WERI-Rb-1 (cell line): ENCODE measurements around the gene HS1BP3.

Experiments used
- DNase-seq: peaks from one replicate; pipeline ENCODE4 v3.0.0-alpha.2; 2020
- H3K27ac ChIP-seq: fragments of 250-450 bp; sonication (Bioruptor Pico); 2 replicates; pipeline ENCODE4 v1.5.1; 2020; ENCODE audit warnings: mild to moderate bottlenecking, moderate library complexity
- H3K27me3 ChIP-seq: fragments of 250-450 bp; sonication (Bioruptor Pico); 2 replicates; pipeline ENCODE4 v1.5.1; 2021; ENCODE audit warnings: mild to moderate bottlenecking, low read depth, moderate library complexity; ENCODE audit not compliant: insufficient read depth, severe bottlenecking
- H3K36me3 ChIP-seq: fragments of 250-450 bp; sonication (Bioruptor Pico); 2 replicates; pipeline ENCODE4 v1.5.1; 2020; ENCODE audit warnings: mild to moderate bottlenecking, moderate library complexity
- H3K4me3 ChIP-seq: 2 replicates; pipeline ENCODE4 v1.5.1; 2011; ENCODE audit warnings: low read depth, mild to moderate bottlenecking, control low read depth, low read length
- H3K9me3 ChIP-seq: fragments of 250-450 bp; sonication (Bioruptor Pico); 2 replicates; pipeline ENCODE4 v1.5.1; 2021; ENCODE audit warnings: mild to moderate bottlenecking, moderate library complexity; ENCODE audit not compliant: severe bottlenecking
- TF ChIP-seq, protein P1 (sequence below): IDR thresholded peaks from 2 replicates; pipeline ENCODE4 v1.5.1; 2011; ENCODE audit warnings: low read depth, mild to moderate bottlenecking, control low read depth, inconsistent platforms, low read length

HS1BP3 gene

DNA sequence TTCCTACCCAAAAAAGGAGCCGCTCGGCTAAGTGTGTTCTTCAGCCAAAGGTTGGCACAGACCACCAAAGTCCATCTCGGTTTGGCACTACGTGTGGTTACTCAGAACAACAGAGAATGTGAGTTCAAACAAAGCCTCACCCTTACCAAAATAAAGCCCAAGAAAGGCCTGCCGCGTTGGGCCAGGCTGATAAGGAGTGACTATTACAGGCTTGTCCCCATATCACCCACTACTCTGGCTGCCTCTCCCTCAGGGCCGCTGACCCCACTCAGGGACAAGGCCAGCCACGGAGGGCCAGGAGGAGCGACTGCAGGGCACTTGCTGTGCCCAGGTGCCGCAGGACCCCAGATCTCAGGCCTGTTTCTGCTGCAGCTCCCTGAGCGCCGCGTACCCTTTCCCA, 13.8 kb downstream of the HS1BP3 start:
- TF ChIP-seq, protein P1, sequence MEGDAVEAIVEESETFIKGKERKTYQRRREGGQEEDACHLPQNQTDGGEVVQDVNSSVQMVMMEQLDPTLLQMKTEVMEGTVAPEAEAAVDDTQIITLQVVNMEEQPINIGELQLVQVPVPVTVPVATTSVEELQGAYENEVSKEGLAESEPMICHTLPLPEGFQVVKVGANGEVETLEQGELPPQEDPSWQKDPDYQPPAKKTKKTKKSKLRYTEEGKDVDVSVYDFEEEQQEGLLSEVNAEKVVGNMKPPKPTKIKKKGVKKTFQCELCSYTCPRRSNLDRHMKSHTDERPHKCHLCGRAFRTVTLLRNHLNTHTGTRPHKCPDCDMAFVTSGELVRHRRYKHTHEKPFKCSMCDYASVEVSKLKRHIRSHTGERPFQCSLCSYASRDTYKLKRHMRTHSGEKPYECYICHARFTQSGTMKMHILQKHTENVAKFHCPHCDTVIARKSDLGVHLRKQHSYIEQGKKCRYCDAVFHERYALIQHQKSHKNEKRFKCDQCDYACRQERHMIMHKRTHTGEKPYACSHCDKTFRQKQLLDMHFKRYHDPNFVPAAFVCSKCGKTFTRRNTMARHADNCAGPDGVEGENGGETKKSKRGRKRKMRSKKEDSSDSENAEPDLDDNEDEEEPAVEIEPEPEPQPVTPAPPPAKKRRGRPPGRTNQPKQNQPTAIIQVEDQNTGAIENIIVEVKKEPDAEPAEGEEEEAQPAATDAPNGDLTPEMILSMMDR, result no peak
- no peak overlapping the region for H3K27ac ChIP-seq
- no peaks in the 10 kb centered on the region for H3K36me3 ChIP-seq
- H3K27me3 ChIP-seq, result no peaks in the 10 kb centered on the region
- no peaks in the 10 kb centered on the region for H3K9me3 ChIP-seq
- DNase-seq, result no peak
- no peak overlapping the region for H3K4me3 ChIP-seq

DNA sequence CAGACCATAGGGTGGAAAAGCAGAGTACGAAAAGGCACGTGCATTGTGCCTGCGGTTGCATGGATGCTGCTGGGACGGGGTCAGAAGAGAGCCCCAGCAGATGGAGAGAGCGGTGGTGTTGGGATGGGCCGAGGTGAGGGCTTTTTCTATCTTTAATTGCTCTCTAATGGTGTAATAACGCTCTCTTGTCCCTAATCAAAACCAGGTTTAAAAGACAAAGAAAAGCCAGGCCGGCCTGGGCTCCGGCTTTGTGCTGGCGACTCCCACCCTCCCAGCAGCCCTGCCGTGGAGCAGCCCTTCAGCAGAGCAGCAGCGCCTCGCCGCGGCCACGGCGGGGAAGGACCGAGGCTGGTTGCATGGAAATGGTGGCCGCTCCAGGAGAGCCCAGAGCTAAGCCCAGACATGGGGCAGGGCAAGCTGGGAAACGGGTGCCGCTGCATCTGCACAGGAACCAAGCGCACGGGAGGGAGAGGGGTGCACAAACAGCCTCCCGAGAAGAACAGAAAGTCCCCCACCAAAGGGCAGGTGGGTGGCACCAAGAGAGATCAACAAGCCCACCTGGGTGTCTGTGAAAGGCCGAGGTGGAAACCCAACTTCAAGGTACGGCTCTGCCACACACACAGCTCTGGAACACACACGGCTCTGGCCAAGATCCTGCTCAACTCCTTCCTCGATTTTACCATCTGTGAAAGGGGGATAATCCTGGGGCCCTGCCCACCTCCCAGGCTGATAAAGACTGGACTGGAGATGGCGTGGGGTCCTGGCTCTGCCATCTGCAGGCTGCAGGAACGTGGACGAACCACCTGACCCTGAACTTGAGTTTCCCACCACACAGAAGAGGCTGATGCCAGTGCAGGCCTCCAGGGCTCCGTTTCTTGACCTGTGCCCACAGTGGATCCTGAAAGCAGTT, 15.0 kb downstream of the HS1BP3 start:
- peak; percentile 95 for DNase-seq
- TF ChIP-seq, protein P1, result peak; percentile 99
- Histone ChIP-seq H3K27me3 (no peaks in the 10 kb centered on the region), H3K36me3 (no peaks in the 10 kb centered on the region), H3K4me3 (no peak overlapping the region), H3K27ac (peak overlapping the region; percentile 64), H3K9me3 (no peaks in the 10 kb centered on the region)

DNA sequence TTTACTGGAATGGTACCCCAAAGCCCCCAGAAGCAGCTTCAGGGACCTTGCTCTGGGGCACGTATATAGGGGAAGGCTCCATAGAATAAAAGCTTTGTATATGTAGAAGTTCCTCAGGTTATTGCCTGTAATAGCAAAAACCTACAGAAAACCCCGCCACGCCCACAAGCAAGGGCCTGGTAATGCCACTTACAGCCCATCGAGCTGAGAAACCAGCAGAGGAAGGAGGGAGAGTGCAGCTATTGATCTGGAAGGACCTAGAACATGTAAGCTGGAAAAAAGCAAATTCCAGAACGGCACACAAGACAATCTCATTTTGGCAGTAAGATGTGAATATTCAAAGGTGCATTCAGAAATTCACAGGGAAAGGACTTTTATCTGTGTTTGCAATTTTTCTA, 15.8 kb downstream of the HS1BP3 start:
- Histone ChIP-seq H3K9me3 (no peaks in the 10 kb centered on the region), H3K36me3 (no peaks in the 10 kb centered on the region), H3K4me3 (no peak overlapping the region), H3K27ac (peak overlapping the region; percentile 64; the same call in 1 of the 2 replicates), H3K27me3 (no peaks in the 10 kb centered on the region)
- DNase-seq, result no peak
- TF ChIP-seq, protein P1, result no peak

DNA sequence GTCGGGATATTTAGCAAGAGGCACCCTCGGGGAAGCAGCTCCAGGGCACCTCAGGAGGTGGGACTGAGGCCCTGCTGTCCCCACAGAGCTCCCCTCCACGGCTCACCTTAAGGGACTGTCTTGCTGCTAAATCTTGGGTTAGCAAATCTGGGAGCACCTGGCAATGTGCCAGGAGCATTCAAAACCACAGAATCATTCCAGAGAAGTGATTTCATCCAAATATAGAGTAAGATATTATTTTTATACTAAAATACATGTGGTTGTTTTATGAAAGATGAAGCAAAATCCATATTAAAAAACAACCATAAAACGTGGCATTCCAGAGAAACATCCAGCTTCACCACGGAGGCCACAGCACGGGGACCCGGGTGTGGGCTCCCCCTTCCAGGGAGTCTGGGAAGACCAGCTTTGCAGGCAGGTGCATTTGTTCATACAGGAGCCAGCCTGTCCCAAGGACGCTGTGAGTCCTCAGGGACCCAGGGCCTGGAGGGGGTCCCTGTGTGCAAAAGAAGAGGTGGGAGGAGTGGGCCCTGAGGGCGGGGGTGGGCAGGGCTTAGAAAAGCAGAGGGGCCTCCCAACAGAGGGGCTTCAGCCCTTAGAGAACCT, 16.3 kb downstream of the HS1BP3 start:
- TF ChIP-seq, protein P1, result no peak
- Histone ChIP-seq H3K4me3 (no peak overlapping the region), H3K36me3 (no peaks in the 10 kb centered on the region), H3K27me3 (no peaks in the 10 kb centered on the region), H3K27ac (no peak overlapping the region), H3K9me3 (no peaks in the 10 kb centered on the region)
- no peak for DNase-seq

DNA sequence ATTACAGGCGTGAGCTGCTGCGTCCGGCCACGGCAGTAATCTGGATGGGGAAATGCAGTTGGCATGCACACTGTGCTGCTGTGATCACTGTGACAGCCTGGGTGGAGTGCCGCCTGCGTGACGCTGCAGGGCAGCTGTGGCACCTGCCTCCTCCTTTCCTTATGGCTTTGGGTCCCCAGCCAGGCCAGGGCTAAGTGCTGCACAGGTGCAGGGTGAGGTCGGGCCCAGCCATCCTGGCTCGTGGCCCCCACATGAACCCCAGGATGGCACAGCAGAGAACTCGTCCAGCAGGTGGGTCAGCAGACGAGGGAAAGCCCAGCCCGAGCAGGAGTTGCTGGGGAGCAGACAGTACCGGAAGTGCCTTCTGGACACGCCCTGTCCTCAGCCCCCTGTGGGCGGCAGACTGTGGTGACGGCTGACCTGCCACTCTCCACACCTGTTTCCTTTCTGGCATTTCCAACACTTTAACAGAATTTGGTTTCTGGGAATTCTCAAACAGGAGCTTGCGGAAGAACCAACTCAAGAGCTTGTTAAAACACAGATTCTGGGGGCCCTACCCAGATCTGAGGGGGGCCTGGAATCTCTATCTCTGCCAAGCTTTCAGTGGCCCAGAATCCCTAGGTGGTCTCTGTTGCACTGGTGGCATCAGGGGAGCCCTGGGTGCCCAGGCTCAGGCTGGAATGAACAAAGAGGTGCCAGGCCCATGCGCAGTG, 16.9 kb downstream of the HS1BP3 start:
- H3K27ac ChIP-seq, result no peak overlapping the region
- H3K27me3 ChIP-seq, result no peaks in the 10 kb centered on the region
- H3K9me3 ChIP-seq, result no peaks in the 10 kb centered on the region
- DNase-seq, result no peak
- no peak overlapping the region for H3K4me3 ChIP-seq
- TF ChIP-seq, protein P1, result 0 out of 2 replicates have a peak, but pooled peaks have one; percentile 7
- no peaks in the 10 kb centered on the region for H3K36me3 ChIP-seq
